SK-N-SH (cell line): ENCODE data around the gene GPR158. TPM values are rescaled to one million over a fixed set of nuclear protein-coding genes. Genes with fewer than 3 reads are reported as not detected.

Experiments
- CTCF ChIA-PET: fragments of 300-600, 350-600 bp; formaldehyde crosslinking; extraction: SDS; loops from one replicate; lab custom pipeline; 2021; lab: Yijun Ruan, JAX
- POLR2A ChIA-PET: fragments of 350-600 bp; sonication (Branson Sonifier 250); formaldehyde crosslinking; extraction: SDS; loops from one replicate; lab custom pipeline; 2020; ENCODE audit warnings: antibody characterized with exemption, inconsistent platforms; lab: Yijun Ruan, JAX
- DNase-seq: peaks from one replicate; pipeline ENCODE4 v3.0.0; 2012
- H2AFZ ChIP-seq: fragments of 200-600 bp; sonication (generic); 2 replicates; pipeline ENCODE4 v1.8.1; 2016; ENCODE audit warnings: antibody characterized with exemption, mild to moderate bottlenecking, low read depth
- H3F3A ChIP-seq: fragments of 200-600 bp; sonication (generic); replicated peaks from 2 replicates; pipeline ENCODE3; 2016; ENCODE audit warnings: antibody characterized with exemption, mild to moderate bottlenecking; ENCODE audit not compliant: insufficient read depth
- H3K27ac ChIP-seq, 2 experiments: fragments of 200-500 bp in 1 of 2; fragments of 200-600 bp in 1 of 2; sonication (Bioruptor generic) in 1 of 2; sonication (generic), shearing (Covaris generic) in 1 of 2; 2 replicates each; pipeline versions ENCODE4 v1.5.1 to v1.6.1; 2014 to 2016; ENCODE audit warnings: low read depth in 2 of 2, inconsistent platforms in 1 of 2, low read length in 1 of 2, mild to moderate bottlenecking in 1 of 2, mixed read lengths in 1 of 2
- H3K27me3 ChIP-seq: fragments of 200-600 bp; sonication (generic), shearing (Covaris generic); 2 replicates; pipeline ENCODE4 v1.6.1; 2016; ENCODE audit warnings: mixed run types; ENCODE audit not compliant: insufficient read depth
- H3K36me3 ChIP-seq, 2 experiments: fragments of 200-500 bp in 1 of 2; fragments of 200-600 bp in 1 of 2; sonication (Bioruptor generic) in 1 of 2; sonication (generic) in 1 of 2; replicated peaks in 1 of 2; 2 replicates each; pipeline versions ENCODE3 to v1.5.1; 2014 to 2016; ENCODE audit warnings: low read length in 1 of 2, mild to moderate bottlenecking in 1 of 2; ENCODE audit not compliant: insufficient read depth in 2 of 2, control insufficient read depth in 1 of 2
- H3K4me1 ChIP-seq, 2 experiments: fragments of 200-500 bp in 1 of 2; fragments of 200-600 bp in 1 of 2; sonication (Bioruptor generic) in 1 of 2; sonication (generic), shearing (Covaris generic) in 1 of 2; 2 replicates each; pipeline versions ENCODE4 v1.5.1 to v1.6.1; 2014 to 2016; ENCODE audit warnings: low read depth in 1 of 2, low read length in 1 of 2, mixed run types in 1 of 2; ENCODE audit not compliant: insufficient read depth in 2 of 2, control insufficient read depth in 1 of 2
- H3K4me2 ChIP-seq: fragments of 200-600 bp; sonication (generic), shearing (Covaris generic); 2 replicates; pipeline ENCODE4 v1.6.1; 2017; ENCODE audit warnings: mixed run types
- H3K4me3 ChIP-seq, 2 experiments: fragments of 200-500 bp in 1 of 2; fragments of 200-600 bp in 1 of 2; sonication (Bioruptor generic) in 1 of 2; sonication (generic), shearing (Covaris generic) in 1 of 2; 2 replicates each; pipeline versions ENCODE4 v1.5.1 to v1.8.1; 2014 to 2016; ENCODE audit warnings: low read depth in 2 of 2, inconsistent platforms in 1 of 2, low read length in 1 of 2, mild to moderate bottlenecking in 1 of 2, mixed read lengths in 1 of 2, moderate library complexity in 1 of 2
- H3K79me2 ChIP-seq: fragments of 200-600 bp; sonication (generic); 2 replicates; pipeline ENCODE4 v1.8.1; 2017; ENCODE audit warnings: mild to moderate bottlenecking; ENCODE audit not compliant: insufficient read depth
- H3K9ac ChIP-seq: fragments of 200-600 bp; sonication (generic); 2 replicates; pipeline ENCODE4 v1.6.1; 2017; ENCODE audit warnings: mixed run types
- H3K9me2 ChIP-seq: fragments of 200-600 bp; sonication (generic); 2 replicates; pipeline ENCODE4 v1.6.1; 2017; ENCODE audit warnings: mixed run types
- H3K9me3 ChIP-seq: fragments of 200-600 bp; sonication (generic); 2 replicates; pipeline ENCODE4 v1.6.1; 2017; ENCODE audit warnings: mixed run types, mild to moderate bottlenecking, moderate library complexity
- H4K20me1 ChIP-seq: fragments of 200-600 bp; sonication (generic); 2 replicates; pipeline ENCODE4 v1.6.1; 2017; ENCODE audit warnings: mild to moderate bottlenecking, mixed run types; ENCODE audit not compliant: insufficient read depth
- ELF1 ChIP-seq: IDR thresholded peaks from 2 replicates; pipeline ENCODE4 v1.4.0; 2012
- EZH2phosphoT487 ChIP-seq: fragments of 200-600 bp; sonication (generic); IDR thresholded peaks from 2 replicates; pipeline ENCODE4 v1.6.1; 2017; ENCODE audit warnings: low read depth, mixed run types, mild to moderate bottlenecking, antibody characterized with exemption, moderate library complexity, borderline replicate concordance
- FOXJ3 ChIP-seq: sonication (generic); formaldehyde crosslinking; IDR thresholded peaks from 2 replicates; pipeline ENCODE4 v1.5.1; 2020; ENCODE audit warnings: mild to moderate bottlenecking, missing genetic modification reagents
- FOXM1 ChIP-seq: IDR thresholded peaks from 2 replicates; pipeline ENCODE4 v1.4.0; 2012; ENCODE audit warnings: low read depth, mild to moderate bottlenecking
- GATA2 ChIP-seq: sonication (generic); formaldehyde crosslinking; IDR thresholded peaks from 2 replicates; pipeline ENCODE4 v1.5.0; 2020; ENCODE audit warnings: mild to moderate bottlenecking, missing genetic modification reagents
- IRF3 ChIP-seq: fragments of 150-350 bp; IDR thresholded peaks from 2 replicates; pipeline ENCODE4 v1.6.1; 2016; ENCODE audit warnings: mild to moderate bottlenecking, low read depth, low read length
- NFIC ChIP-seq: IDR thresholded peaks from 2 replicates; pipeline ENCODE4 v1.4.0; 2012; ENCODE audit warnings: borderline replicate concordance
- PBX3 ChIP-seq: IDR thresholded peaks from 2 replicates; pipeline ENCODE4; 2012
- POLR2AphosphoS5 ChIP-seq: IDR thresholded peaks from 2 replicates; pipeline ENCODE4 v1.6.1; 2012; ENCODE audit warnings: low read depth, low read length
- RAD21 ChIP-seq: IDR thresholded peaks from 2 replicates; pipeline ENCODE4 v1.6.1; 2012; ENCODE audit warnings: mild to moderate bottlenecking, low read length
- RXRA ChIP-seq: IDR thresholded peaks from 2 replicates; pipeline ENCODE4 v1.4.0; 2012; ENCODE audit warnings: low read depth, mild to moderate bottlenecking, borderline replicate concordance
- TAF1 ChIP-seq: IDR thresholded peaks from 2 replicates; pipeline ENCODE4 v1.6.1; 2012; ENCODE audit warnings: low read depth, mild to moderate bottlenecking, low read length, moderate library complexity, borderline replicate concordance
- TEAD4 ChIP-seq: IDR thresholded peaks from 2 replicates; pipeline ENCODE4 v1.4.0; 2012; ENCODE audit warnings: mild to moderate bottlenecking, borderline replicate concordance; ENCODE audit not compliant: insufficient read depth
- USF2 ChIP-seq: fragments of 150-350 bp; IDR thresholded peaks from 2 replicates; pipeline ENCODE4 v1.6.1; 2017; ENCODE audit warnings: antibody characterized with exemption, low read length, low read depth, borderline replicate concordance
- WGBS: methylation state at CpG from one replicate; pipeline ENCODE4 v1.1.6; 2017; ENCODE audit warnings: low lambda C conversion rate; 5-methylcytosine and 5-hydroxymethylcytosine counted together
- polyA plus RNA-seq, 3 experiments: library from polyadenylated mRNA; depleted of rRNA; stranded (reverse); fragments of >200 nt; gene quantifications; 2 replicates each; pipeline ENCODE4 v1.2.3, GENCODE V29; 2012
- TF ChIP-seq, protein P1 (sequence below): IDR thresholded peaks from 2 replicates; pipeline ENCODE4 v1.6.1; 2012; ENCODE audit warnings: mild to moderate bottlenecking, low read depth, low read length, moderate library complexity

Gene GPR158
- polyA plus RNA-seq, 1 of the 3 experiments (the other 2 are of a cell fraction) = not detected

- no peak overlapping the region for H3K4me3 ChIP-seq
- H3K9me3 ChIP-seq = no peaks in the 10 kb centered on the region
- 37% methylated on average over 2 of the region's 2 CpGs for WGBS
- no peak overlapping the region for H3K27ac ChIP-seq
- H3K4me1 ChIP-seq = no peaks in the 10 kb centered on the region
- H3K4me2 ChIP-seq = no peak overlapping the region
- H3K9me2 ChIP-seq = no peaks in the 10 kb centered on the region
- DNase-seq = no peak
- H3F3A ChIP-seq = no peaks in the 10 kb centered on the region
- no peaks in the 10 kb centered on the region for H3K36me3 ChIP-seq
- no peak overlapping the region for H3K9ac ChIP-seq
- no peak for TF ChIP-seq NFIC
- TF ChIP-seq TAF1 = no peak
- no peak for TF ChIP-seq ELF1
- TF ChIP-seq PBX3 = no peak
- TF ChIP-seq USF2 = no peak
- no peak for TF ChIP-seq FOXM1
- TF ChIP-seq EZH2phosphoT487 = no peak
- TF ChIP-seq RXRA = no peak
- no peak for TF ChIP-seq TEAD4
- TF ChIP-seq, protein P1, sequence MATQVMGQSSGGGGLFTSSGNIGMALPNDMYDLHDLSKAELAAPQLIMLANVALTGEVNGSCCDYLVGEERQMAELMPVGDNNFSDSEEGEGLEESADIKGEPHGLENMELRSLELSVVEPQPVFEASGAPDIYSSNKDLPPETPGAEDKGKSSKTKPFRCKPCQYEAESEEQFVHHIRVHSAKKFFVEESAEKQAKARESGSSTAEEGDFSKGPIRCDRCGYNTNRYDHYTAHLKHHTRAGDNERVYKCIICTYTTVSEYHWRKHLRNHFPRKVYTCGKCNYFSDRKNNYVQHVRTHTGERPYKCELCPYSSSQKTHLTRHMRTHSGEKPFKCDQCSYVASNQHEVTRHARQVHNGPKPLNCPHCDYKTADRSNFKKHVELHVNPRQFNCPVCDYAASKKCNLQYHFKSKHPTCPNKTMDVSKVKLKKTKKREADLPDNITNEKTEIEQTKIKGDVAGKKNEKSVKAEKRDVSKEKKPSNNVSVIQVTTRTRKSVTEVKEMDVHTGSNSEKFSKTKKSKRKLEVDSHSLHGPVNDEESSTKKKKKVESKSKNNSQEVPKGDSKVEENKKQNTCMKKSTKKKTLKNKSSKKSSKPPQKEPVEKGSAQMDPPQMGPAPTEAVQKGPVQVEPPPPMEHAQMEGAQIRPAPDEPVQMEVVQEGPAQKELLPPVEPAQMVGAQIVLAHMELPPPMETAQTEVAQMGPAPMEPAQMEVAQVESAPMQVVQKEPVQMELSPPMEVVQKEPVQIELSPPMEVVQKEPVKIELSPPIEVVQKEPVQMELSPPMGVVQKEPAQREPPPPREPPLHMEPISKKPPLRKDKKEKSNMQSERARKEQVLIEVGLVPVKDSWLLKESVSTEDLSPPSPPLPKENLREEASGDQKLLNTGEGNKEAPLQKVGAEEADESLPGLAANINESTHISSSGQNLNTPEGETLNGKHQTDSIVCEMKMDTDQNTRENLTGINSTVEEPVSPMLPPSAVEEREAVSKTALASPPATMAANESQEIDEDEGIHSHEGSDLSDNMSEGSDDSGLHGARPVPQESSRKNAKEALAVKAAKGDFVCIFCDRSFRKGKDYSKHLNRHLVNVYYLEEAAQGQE = no peak
- no peak for TF ChIP-seq IRF3
- no peak for TF ChIP-seq RAD21
- TF ChIP-seq GATA2 = no peak
- no peak for TF ChIP-seq POLR2AphosphoS5
- no peak for TF ChIP-seq FOXJ3
- POLR2A ChIA-PET = no interaction called here
- no peak overlapping the region for H2AFZ ChIP-seq
- CTCF ChIA-PET = interaction anchor here (1.7 kb wide), 1 partner anchor 20 kb away, joined by 6 read pairs; no protein-coding TSS in a partner anchor
- H4K20me1 ChIP-seq = no peaks in the 10 kb centered on the region
- H3K27me3 ChIP-seq = no peaks in the 10 kb centered on the region
- no peaks in the 10 kb centered on the region for H3K79me2 ChIP-seq
These were observed 159.6 kb downstream of the GPR158 start for GRCh38 chr10:25334445-25334844.
